GM23338 (cell line): ENCODE results near the gene VWA3B. TPM values are rescaled to one million over a fixed set of nuclear protein-coding genes. Genes with fewer than 3 reads are reported as not detected.

Experiments used
- ATAC-seq: fragments of 200-7000 bp; cut with Tn5 transposase; 3 replicates; pipeline ENCODE4 v1.9.1; 2020
- DNase-seq: peaks from one replicate; pipeline ENCODE4 v3.0.0-alpha.2; 2015; ENCODE audit warnings: low spot score
- H2AFZ ChIP-seq: fragments of 200-600 bp; sonication (generic); 2 replicates; pipeline ENCODE4 v1.8.0; 2016; ENCODE audit warnings: antibody characterized with exemption, mild to moderate bottlenecking, moderate library complexity
- H3F3A ChIP-seq: fragments of 200-600 bp; sonication (generic); replicated peaks from 2 replicates; pipeline ENCODE4 v1.8.0; 2017; ENCODE audit warnings: antibody characterized with exemption, mixed run types, low read depth
- H3K27ac ChIP-seq: fragments of 200-600 bp; sonication (generic); 2 replicates; pipeline ENCODE4 v1.6.1; 2016; ENCODE audit warnings: low read depth
- H3K27me3 ChIP-seq: fragments of 200-600 bp; sonication (generic); 2 replicates; pipeline ENCODE4 v1.8.0; 2016; ENCODE audit warnings: mild to moderate bottlenecking, mixed run types, moderate library complexity; ENCODE audit not compliant: insufficient read depth
- H3K36me3 ChIP-seq: fragments of 200-600 bp; sonication (generic); 2 replicates; pipeline ENCODE4 v1.8.0; 2016; ENCODE audit warnings: mild to moderate bottlenecking; ENCODE audit not compliant: insufficient read depth
- H3K4me1 ChIP-seq: fragments of 200-600 bp; sonication (generic); 2 replicates; pipeline ENCODE4 v1.8.0; 2016; ENCODE audit warnings: mild to moderate bottlenecking, moderate library complexity; ENCODE audit not compliant: insufficient read depth
- H3K4me2 ChIP-seq: fragments of 200-600 bp; sonication (generic); 2 replicates; pipeline ENCODE4 v1.7.1; 2017; ENCODE audit warnings: mixed run types
- H3K4me3 ChIP-seq: fragments of 200-600 bp; sonication (generic); 2 replicates; pipeline ENCODE4 v1.6.1; 2016; ENCODE audit warnings: mixed run types
- H3K79me2 ChIP-seq: fragments of 200-600 bp; sonication (generic); replicated peaks from 2 replicates; pipeline ENCODE4 v1.8.0; 2017; ENCODE audit warnings: mild to moderate bottlenecking; ENCODE audit not compliant: insufficient read depth
- H3K9me2 ChIP-seq: fragments of 200-600 bp; sonication (generic); 2 replicates; pipeline ENCODE4 v1.8.0; 2017; ENCODE audit not compliant: insufficient read depth
- H4K20me1 ChIP-seq: fragments of 200-600 bp; sonication (generic); replicated peaks from 2 replicates; pipeline ENCODE4 v1.8.0; 2017; ENCODE audit warnings: mild to moderate bottlenecking; ENCODE audit not compliant: insufficient read depth
- H3K27ac Mint-ChIP-seq: 2 replicates; pipeline ENCODE4 v1.8.0; 2020; ENCODE audit warnings: inconsistent platforms, mild to moderate bottlenecking, moderate library complexity, mixed read lengths
- H3K27me3 Mint-ChIP-seq: 3 replicates; pipeline ENCODE4 v1.8.0; 2022; ENCODE audit warnings: low read depth, mild to moderate bottlenecking, moderate library complexity, mixed read lengths, inconsistent platforms; ENCODE audit not compliant: insufficient read depth, poor library complexity
- H3K36me3 Mint-ChIP-seq: 3 replicates; pipeline ENCODE4 v1.8.0; 2021; ENCODE audit warnings: low read depth, mild to moderate bottlenecking, inconsistent platforms, moderate library complexity, mixed read lengths
- H3K4me1 Mint-ChIP-seq: 3 replicates; pipeline ENCODE4 v1.8.0; 2020; ENCODE audit warnings: mild to moderate bottlenecking, inconsistent platforms, mixed read lengths
- H3K4me3 Mint-ChIP-seq: 3 replicates; pipeline ENCODE4 v1.8.0; 2021; ENCODE audit warnings: moderate library complexity, mild to moderate bottlenecking, inconsistent platforms, mixed read lengths
- H3K9me3 Mint-ChIP-seq: 3 replicates; pipeline ENCODE4 v1.8.0; 2020; ENCODE audit warnings: moderate library complexity, mild to moderate bottlenecking, inconsistent platforms, mixed read lengths
- CREB1 ChIP-seq: fragments of 250-450 bp; sonication (Bioruptor Pico); IDR thresholded peaks from 2 replicates; pipeline ENCODE4 v1.5.0; 2020; ENCODE audit warnings: low read depth, mild to moderate bottlenecking, moderate library complexity
- CTCF ChIP-seq, 2 experiments: fragments of 200-600 bp in 1 of 2; sonication (generic) in 1 of 2; conservative IDR thresholded peaks; 2 replicates each; pipeline versions ENCODE4 v1.5.1 to v1.6.1; 2016 to 2017; ENCODE audit warnings: antibody characterized with exemption in 2 of 2, low read depth in 2 of 2, mild to moderate bottlenecking in 2 of 2, moderate library complexity in 1 of 2
- ETS1 ChIP-seq: IDR thresholded peaks from 2 replicates; pipeline ENCODE4 v1.6.1; 2016; ENCODE audit warnings: antibody characterized with exemption
- EZH2 ChIP-seq: fragments of 200-600 bp; sonication (generic); IDR thresholded peaks from one replicate; pipeline ENCODE4 v1.8.0; 2017; ENCODE audit warnings: antibody characterized with exemption, mild to moderate bottlenecking, low read depth; ENCODE audit not compliant: unreplicated experiment
- EZH2phosphoT487 ChIP-seq: fragments of 200-600 bp; sonication (generic); IDR thresholded peaks from one replicate; pipeline ENCODE4 v1.8.1; 2018; ENCODE audit warnings: antibody characterized with exemption; ENCODE audit not compliant: unreplicated experiment
- JUNB ChIP-seq: IDR thresholded peaks from one replicate; pipeline ENCODE4 v1.6.1; 2016; ENCODE audit warnings: antibody characterized with exemption; ENCODE audit not compliant: unreplicated experiment
- NANOG ChIP-seq: IDR thresholded peaks from 2 replicates; pipeline ENCODE4 v1.6.1; 2016; ENCODE audit warnings: antibody characterized with exemption, borderline replicate concordance
- POLR2AphosphoS5 ChIP-seq: IDR thresholded peaks from 2 replicates; pipeline ENCODE4 v1.6.1; 2016; ENCODE audit warnings: antibody characterized with exemption, low read depth
- REST ChIP-seq: IDR thresholded peaks from one replicate; pipeline ENCODE4 v1.6.1; 2018; ENCODE audit warnings: antibody characterized with exemption; ENCODE audit not compliant: unreplicated experiment
- STAT1 ChIP-seq: IDR thresholded peaks from one replicate; pipeline ENCODE4 v1.6.1; 2016; ENCODE audit warnings: antibody characterized with exemption; ENCODE audit not compliant: unreplicated experiment
- ZNF114 ChIP-seq: fragments of 250-450 bp; sonication (Bioruptor Pico); IDR thresholded peaks from 2 replicates; pipeline ENCODE4 v1.5.0; 2020; ENCODE audit warnings: mild to moderate bottlenecking, moderate library complexity
- ZNF331 ChIP-seq: fragments of 250-450 bp; sonication (Bioruptor Pico); IDR thresholded peaks from 2 replicates; pipeline ENCODE4 v1.5.0; 2020; ENCODE audit warnings: low read depth, mild to moderate bottlenecking, moderate library complexity
- ZNF462 ChIP-seq: fragments of 250-450 bp; sonication (Bioruptor Pico); IDR thresholded peaks from 2 replicates; pipeline ENCODE4 v1.5.0; 2020; ENCODE audit warnings: mild to moderate bottlenecking, moderate library complexity
- polyA plus RNA-seq: library from polyadenylated mRNA; unstranded; fragments of >200 nt; fragmentation: Nextera tagmentation; extraction: Ambion mirVana; gene quantifications from 2 replicates; pipeline ENCODE4 v1.2.1, GENCODE V29; 2016
- total RNA-seq: library from RNA; depleted of rRNA; stranded (reverse); fragments of >200 nt; shearing (Covaris generic); gene quantifications from 2 replicates; pipeline ENCODE4 v1.2.3, GENCODE V29; 2014

VWA3B gene
- total and polyA plus RNA-seq, 2 experiments from 2014 or later, result not detected

GRCh38 chr2:98108110-98108509 lies 21.1 kb downstream of the VWA3B start:
- TF ChIP-seq ZNF462 (CRISPR knock-in tag), result no peak
- no peak for TF ChIP-seq POLR2AphosphoS5
- TF ChIP-seq ZNF331, result no peak
- TF ChIP-seq ETS1, result no peak
- no peak for TF ChIP-seq EZH2phosphoT487
- TF ChIP-seq EZH2, result no peak
- no peak for TF ChIP-seq ZNF114
- TF ChIP-seq CTCF (conservative IDR thresholded peaks at IDR 0.05; ENCODE audit: low read depth in 2 of 2), result no peak
- TF ChIP-seq STAT1, result no peak
- no peak for TF ChIP-seq REST
- no peak for TF ChIP-seq CREB1 (CRISPR knock-in tag)
- no peak for TF ChIP-seq NANOG
- TF ChIP-seq JUNB, result no peak
- Mint-ChIP-seq H3K27ac (no peak overlapping the region), H3K4me1 (no peaks in the 10 kb centered on the region), H3K27me3 (peaks cover 2% of the 10 kb centered on the region), H3K9me3 (peaks cover 11% of the 10 kb centered on the region), H3K36me3 (peaks cover under 1% of the 10 kb centered on the region; the same call in 1 of the 3 replicates), H3K4me3 (no peak overlapping the region)
- Histone ChIP-seq H3K36me3 (no peaks in the 10 kb centered on the region), H4K20me1 (no peaks in the 10 kb centered on the region), H3K4me2 (no peak overlapping the region), H3K27ac (no peak overlapping the region), H3K9me2 (no peaks in the 10 kb centered on the region), H2AFZ (no peak overlapping the region), H3K27me3 (no peaks in the 10 kb centered on the region), H3F3A (no peaks in the 10 kb centered on the region), H3K4me1 (no peaks in the 10 kb centered on the region), H3K4me3 (no peak overlapping the region), H3K79me2 (no peaks in the 10 kb centered on the region)
- ATAC-seq (no peak), DNase-seq (no peak)
